GM12891 (cell line): Measurements from ENCODE around the gene PRKAR1B.

ENCODE experiments used
- POLR2A ChIP-seq: IDR thresholded peaks from 2 replicates; pipeline ENCODE4 v1.6.1; 2011; ENCODE audit warnings: low read depth, low read length, control low read depth
- POLR2AphosphoS5 ChIP-seq: IDR thresholded peaks from 2 replicates; pipeline ENCODE4 v1.6.1; 2011; ENCODE audit warnings: low read depth, low read length, control low read depth

DNA sequence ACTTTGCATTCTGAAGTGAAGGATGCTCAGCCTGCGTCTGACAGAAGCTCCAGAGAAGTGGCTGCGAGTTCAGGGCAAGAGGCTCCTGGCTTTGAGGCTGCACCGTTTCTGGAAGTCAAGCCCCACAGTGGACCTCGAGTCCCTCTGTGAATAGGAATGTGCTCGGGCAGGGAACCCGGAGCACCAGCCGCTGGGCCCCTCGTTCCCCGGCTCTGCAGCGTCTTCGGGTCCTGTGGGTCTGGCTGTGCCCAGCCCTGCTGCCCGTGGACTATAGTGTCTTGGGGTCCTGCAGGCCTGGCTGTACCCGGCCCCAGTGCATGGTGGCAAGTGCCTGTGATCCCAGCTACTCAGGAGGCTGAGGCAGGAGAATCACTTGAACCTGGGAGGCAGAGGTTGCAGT is 45.3 kb upstream of the PRKAR1B start:
- TF ChIP-seq POLR2AphosphoS5 (no peak), POLR2A (no peak)
